A673 (cell line): ENCODE measurements around the gene HGD. TPM values are rescaled to one million over a fixed set of nuclear protein-coding genes. Genes with fewer than 3 reads are reported as not detected.
A peak's percentile ranks its signal among the peaks of the same experiment; 100 is the strongest.

ENCODE experiments used
- BruUV-seq: library from RNA; stranded (reverse); fragments of 400-500 nt; replicated peaks from 2 replicates; lab custom pipeline; 2021; lab: Mats Ljungman, UMichigan
- CTCF ChIA-PET: fragments of 300-600 bp; sonication (Branson Sonifier 250); formaldehyde crosslinking; loops from one replicate; lab custom pipeline; 2022; ENCODE audit warnings: antibody characterized with exemption; lab: Charles Lee
- POLR2A ChIA-PET: fragments of 300-600 bp; sonication (Branson Sonifier 250); formaldehyde crosslinking; loops from one replicate; lab custom pipeline; 2022; ENCODE audit warnings: antibody characterized with exemption; ENCODE audit not compliant: low non-redundant PET; lab: Charles Lee
- DNase-seq: peaks from one replicate; pipeline ENCODE4 v3.0.0-alpha.2; 2015; ENCODE audit warnings: low spot score
- H3K27ac ChIP-seq: fragments of 200-600 bp; sonication (generic); 2 replicates; pipeline ENCODE4 v1.5.1; 2016; ENCODE audit warnings: mixed run types, low read depth, mild to moderate bottlenecking, mixed read lengths, antibody characterized with exemption, low read length; ENCODE audit not compliant: poor library complexity, severe bottlenecking
- H3K27me3 ChIP-seq: fragments of 200-600 bp; sonication (generic); replicated peaks from 2 replicates; pipeline ENCODE4 v1.6.1; 2017; ENCODE audit warnings: mixed run types, low read depth, mild to moderate bottlenecking, mixed read lengths, antibody characterized with exemption, low read length; ENCODE audit not compliant: insufficient read depth, poor library complexity
- H3K36me3 ChIP-seq: fragments of 200-600 bp; sonication (generic); 2 replicates; pipeline ENCODE4 v1.6.1; 2016; ENCODE audit warnings: mixed run types, mild to moderate bottlenecking, mixed read lengths, antibody characterized with exemption, low read length; ENCODE audit not compliant: insufficient read depth, poor library complexity, severe bottlenecking
- H3K4me1 ChIP-seq: fragments of 200-600 bp; sonication (generic); 2 replicates; pipeline ENCODE4 v1.6.1; 2017; ENCODE audit warnings: mixed run types, mild to moderate bottlenecking, mixed read lengths, antibody characterized with exemption, low read length; ENCODE audit not compliant: insufficient read depth, poor library complexity, severe bottlenecking
- H3K4me3 ChIP-seq: fragments of 200-600 bp; sonication (generic); 2 replicates; pipeline ENCODE4 v1.5.1; 2016; ENCODE audit warnings: low read depth, mixed run types, mild to moderate bottlenecking, mixed read lengths, low read length; ENCODE audit not compliant: poor library complexity, severe bottlenecking
- H3K9me3 ChIP-seq: fragments of 200-600 bp; sonication (generic); 2 replicates; pipeline ENCODE4 v1.6.1; 2016; ENCODE audit warnings: mixed run types, low read depth, mild to moderate bottlenecking, mixed read lengths, antibody characterized with exemption, low read length; ENCODE audit not compliant: poor library complexity, severe bottlenecking
- EZH2 ChIP-seq: fragments of 200-600 bp; sonication (generic); IDR thresholded peaks from 2 replicates; pipeline ENCODE4 v1.6.1; 2017; ENCODE audit warnings: borderline replicate concordance, low read depth, mild to moderate bottlenecking, mixed read lengths, antibody characterized with exemption, low read length; ENCODE audit not compliant: poor library complexity, severe bottlenecking
- intact Hi-C: fragments of 100-400 bp; cut with micrococcal nuclease; formaldehyde crosslinking; loops from one replicate; pipeline ENCODE4 v1.10.0; 2022; ENCODE audit not compliant: unreplicated experiment
- total RNA-seq: library from RNA; stranded (reverse); gene quantifications from 2 replicates; pipeline ENCODE4 v1.2.3, GENCODE V29; 2021
- TF ChIP-seq, protein P1 (sequence below): fragments of 300-800, 200-600 bp; sonication (generic); conservative IDR thresholded peaks from 2 replicates; pipeline ENCODE4 v1.5.1; 2017; ENCODE audit warnings: low read depth, mild to moderate bottlenecking, antibody characterized with exemption, low read length, moderate library complexity, mixed read lengths

HGD gene
- total RNA-seq, 1 experiment from 2014 or later, result 0.28 TPM

DNA sequence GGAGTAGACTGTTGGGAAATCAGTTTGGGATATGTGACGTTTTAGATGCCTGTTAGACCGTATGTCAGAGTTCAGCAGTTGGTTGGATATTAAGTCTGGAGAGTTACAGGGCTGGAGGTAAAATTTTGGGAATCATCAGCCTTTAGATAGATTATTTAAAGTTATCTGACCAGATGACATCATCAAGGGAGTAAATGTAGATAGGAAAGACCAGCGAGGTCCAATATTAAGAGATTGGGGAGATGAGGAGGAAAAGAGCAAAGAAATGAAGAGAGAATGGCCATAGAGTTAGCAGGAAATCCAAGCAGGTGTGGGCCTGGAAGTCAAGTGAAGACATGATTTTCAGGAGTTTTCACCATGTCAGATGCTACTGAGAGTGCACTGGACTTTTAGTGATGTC lies 82.8 kb downstream of the HGD start:
- no peak for TF ChIP-seq EZH2
- TF ChIP-seq, protein P1, sequence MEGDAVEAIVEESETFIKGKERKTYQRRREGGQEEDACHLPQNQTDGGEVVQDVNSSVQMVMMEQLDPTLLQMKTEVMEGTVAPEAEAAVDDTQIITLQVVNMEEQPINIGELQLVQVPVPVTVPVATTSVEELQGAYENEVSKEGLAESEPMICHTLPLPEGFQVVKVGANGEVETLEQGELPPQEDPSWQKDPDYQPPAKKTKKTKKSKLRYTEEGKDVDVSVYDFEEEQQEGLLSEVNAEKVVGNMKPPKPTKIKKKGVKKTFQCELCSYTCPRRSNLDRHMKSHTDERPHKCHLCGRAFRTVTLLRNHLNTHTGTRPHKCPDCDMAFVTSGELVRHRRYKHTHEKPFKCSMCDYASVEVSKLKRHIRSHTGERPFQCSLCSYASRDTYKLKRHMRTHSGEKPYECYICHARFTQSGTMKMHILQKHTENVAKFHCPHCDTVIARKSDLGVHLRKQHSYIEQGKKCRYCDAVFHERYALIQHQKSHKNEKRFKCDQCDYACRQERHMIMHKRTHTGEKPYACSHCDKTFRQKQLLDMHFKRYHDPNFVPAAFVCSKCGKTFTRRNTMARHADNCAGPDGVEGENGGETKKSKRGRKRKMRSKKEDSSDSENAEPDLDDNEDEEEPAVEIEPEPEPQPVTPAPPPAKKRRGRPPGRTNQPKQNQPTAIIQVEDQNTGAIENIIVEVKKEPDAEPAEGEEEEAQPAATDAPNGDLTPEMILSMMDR, result no peak
- ChIA-PET CTCF (no interaction called here), POLR2A (no interaction called here)
- DNase-seq, result no peak
- H3K27ac ChIP-seq, result no peak overlapping the region
- intact Hi-C loops, result loop anchor here (5.0 kb wide), 1 partner anchor 143 kb away; the partner anchor contains the start of genes GTF2E1 and RABL3
- no peak overlapping the region for H3K4me3 ChIP-seq
- H3K9me3 ChIP-seq, result no peaks in the 10 kb centered on the region
- H3K36me3 ChIP-seq, result peaks cover 51% of the 10 kb centered on the region
- no TSS peak for BruUV-seq
- H3K27me3 ChIP-seq, result no peaks in the 10 kb centered on the region
- H3K4me1 ChIP-seq, result peaks cover 9% of the 10 kb centered on the region

DNA sequence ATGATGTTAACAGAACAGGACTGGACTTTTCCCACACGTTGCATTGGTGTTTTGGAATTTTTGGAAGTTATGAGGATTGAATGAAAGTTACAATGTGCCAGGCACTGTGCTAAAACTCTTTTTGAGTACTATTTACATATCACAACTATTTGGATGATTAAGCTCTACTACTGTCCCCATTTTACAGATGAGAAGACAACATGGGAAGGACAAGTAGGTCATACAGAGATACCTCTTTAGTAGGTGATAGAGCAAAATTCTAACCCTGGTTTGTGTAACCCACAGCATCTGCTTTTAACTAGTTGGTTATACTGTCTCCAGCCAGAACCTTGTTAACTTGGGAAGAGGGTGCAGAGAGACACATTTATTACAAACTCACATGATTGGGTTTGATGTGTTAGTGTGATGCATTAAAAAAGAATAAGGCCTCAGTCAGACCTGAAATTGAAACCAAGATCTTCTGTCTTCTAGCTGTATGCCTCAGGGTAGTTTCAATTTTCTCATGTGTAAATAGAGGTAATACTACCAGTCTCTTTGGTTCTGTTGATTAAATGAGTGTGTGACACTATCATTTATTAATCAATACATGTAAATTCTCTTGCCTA lies 84.5 kb downstream of the HGD start:
- CTCF ChIA-PET, result no interaction called here
- Histone ChIP-seq H3K36me3 (peaks cover 47% of the 10 kb centered on the region), H3K27me3 (no peaks in the 10 kb centered on the region), H3K27ac (no peak overlapping the region), H3K4me3 (peak overlapping the region; percentile 79), H3K9me3 (no peaks in the 10 kb centered on the region), H3K4me1 (peaks cover 9% of the 10 kb centered on the region)
- POLR2A ChIA-PET, result no interaction called here
- DNase-seq, result no peak
- BruUV-seq, result no TSS peak
- intact Hi-C loops, result loop anchor here (5.0 kb wide), 1 partner anchor 145 kb away; the partner anchor contains the start of genes GTF2E1 and RABL3
- TF ChIP-seq, protein P1, result no peak
- no peak for TF ChIP-seq EZH2

DNA sequence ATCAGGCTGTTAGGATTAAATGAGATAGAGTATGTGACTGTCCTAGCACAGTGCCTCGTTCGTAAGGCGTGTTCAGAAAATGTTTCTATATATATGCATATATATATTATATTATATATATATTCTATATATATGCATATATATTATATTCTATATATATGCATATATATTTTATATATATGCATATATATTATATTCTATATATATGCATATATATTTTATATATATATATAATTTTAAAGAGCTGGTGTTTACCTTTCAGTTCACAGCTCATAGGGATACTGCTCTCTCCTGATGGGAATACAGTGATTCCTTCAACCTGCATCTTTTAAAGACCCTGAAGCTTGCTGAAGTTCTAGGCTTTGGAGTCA lies 85.2 kb downstream of the HGD start:
- no peak for DNase-seq
- Histone ChIP-seq H3K27ac (peak overlapping the region; percentile 93), H3K4me1 (peaks cover 9% of the 10 kb centered on the region), H3K4me3 (peak overlapping the region; percentile 79), H3K27me3 (peaks cover 2% of the 10 kb centered on the region), H3K9me3 (no peaks in the 10 kb centered on the region), H3K36me3 (peaks cover 42% of the 10 kb centered on the region)
- CTCF ChIA-PET, result interaction anchor here (1.4 kb wide), 1 partner anchor 38 kb away, joined by 3 read pairs; no protein-coding TSS in a partner anchor
- POLR2A ChIA-PET, result no interaction called here
- BruUV-seq, result no TSS peak
- intact Hi-C loops, result loop anchor here (5.0 kb wide), 1 partner anchor 145 kb away; the partner anchor contains the start of genes GTF2E1 and RABL3
- TF ChIP-seq, protein P1, result no peak
- no peak for TF ChIP-seq EZH2
